Erythroblast (primary cell): Measurements from ENCODE around the gene ARMC8.
"Not testable (repeated sequence)": the region's sequence is repeated elsewhere in the genome, so short reads cannot be mapped to it uniquely, and the experiment has no call there.

Experiments used
- DNase-seq, 2 experiments: peaks; one replicate each; lab custom pipeline; 2025; lab: John Stamatoyannopoulos, UW
- GATA1 ChIP-seq: IDR thresholded peaks from 2 replicates; pipeline ENCODE4 v1.6.1; 2011; ENCODE audit warnings: low read depth, mild to moderate bottlenecking, control low read depth, low read length, moderate library complexity
- POLR2A ChIP-seq: IDR thresholded peaks from 2 replicates; pipeline ENCODE4 v1.6.1; 2011; ENCODE audit warnings: mild to moderate bottlenecking, low read length

The ARMC8 gene

GRCh38 chr3:138187296-138188012 lies at the start of gene ARMC8:
TSS of gene ARMC8 (plus strand) at chr3:138187301. CDS start at chr3:138187555, 254 bp downstream.
- TF ChIP-seq GATA1 (no peak), POLR2A (peak; percentile 89)
- no peak for DNase-seq

GRCh38 chr3:138137861-138138260 lies 49.2 kb upstream of the ARMC8 start:
- DNase-seq: no peak
- TF ChIP-seq GATA1: no peak
- TF ChIP-seq POLR2A: no peak

GRCh38 chr3:138139691-138140090 lies 47.4 kb upstream of the ARMC8 start:
- DNase-seq: no peak
- TF ChIP-seq POLR2A (no peak), GATA1 (no peak)

- TF ChIP-seq GATA1 (no peak), POLR2A (no peak)
- DNase-seq: no peak
Observed at GRCh38 chr3:138140940-138141339, 46.2 kb upstream of the ARMC8 start.

GRCh38 chr3:138142181-138142580 lies 44.9 kb upstream of the ARMC8 start:
- DNase-seq: not testable (repeated sequence)

GRCh38 chr3:138148503-138148902 lies 38.6 kb upstream of the ARMC8 start:
- no peak for TF ChIP-seq GATA1
- no peak for TF ChIP-seq POLR2A
- no peak for DNase-seq

- no peak for DNase-seq
- TF ChIP-seq GATA1 (no peak), POLR2A (no peak)
Observed at GRCh38 chr3:138154534-138154933, 32.6 kb upstream of the ARMC8 start.

GRCh38 chr3:138157743-138158142 lies 29.4 kb upstream of the ARMC8 start:
- DNase-seq: no peak
- no peak for TF ChIP-seq POLR2A
- TF ChIP-seq GATA1: no peak

GRCh38 chr3:138165061-138165460 lies 22.0 kb upstream of the ARMC8 start:
- no peak for DNase-seq
- TF ChIP-seq GATA1 (no peak), POLR2A (no peak)

- no peak for DNase-seq
- TF ChIP-seq POLR2A (no peak), GATA1 (no peak)
Observed at GRCh38 chr3:138172625-138173024, 14.5 kb upstream of the ARMC8 start.

- DNase-seq: peak; percentile 69
- TF ChIP-seq GATA1: no peak
- TF ChIP-seq POLR2A: no peak
Observed at GRCh38 chr3:138173769-138174420, 13.2 kb upstream of the ARMC8 start.

GRCh38 chr3:138174421-138175131 lies 12.5 kb upstream of the ARMC8 start, which contains the start of gene DBR1:
TSS of gene DBR1 (minus strand) at chr3:138174921. CDS start at chr3:138174795, 126 bp downstream.
- peak; percentile 93 to 94 for DNase-seq
- TF ChIP-seq GATA1 (no peak), POLR2A (peak; percentile 96)

GRCh38 chr3:138180375-138181029 lies 6.6 kb upstream of the ARMC8 start:
- DNase-seq: peak; percentile 69 to 75

GRCh38 chr3:138184994-138185393 lies 2.1 kb upstream of the ARMC8 start:
- no peak for TF ChIP-seq GATA1
- no peak for TF ChIP-seq POLR2A

More at GRCh38 chr3:138180375-138181029, 6.6 kb upstream of the ARMC8 start:
- TF ChIP-seq GATA1: no peak
- no peak for TF ChIP-seq POLR2A

More at GRCh38 chr3:138184994-138185393, 2.1 kb upstream of the ARMC8 start:
- DNase-seq: no peak
